Mesenteric fat pad (tissue), 1 donor: ENCODE data around the gene SLC16A6. TPM values are rescaled to one million over a fixed set of nuclear protein-coding genes. Genes with fewer than 3 reads are reported as not detected.
"Not testable (repeated sequence)": the region's sequence is repeated elsewhere in the genome, so short reads cannot be mapped to it uniquely, and the experiment has no call there.

ENCODE experiments used
- DNase-seq: peaks from one replicate; pipeline ENCODE4 v3.0.0-alpha.2; 2020; ENCODE audit warnings: low spot score
- long read RNA-seq: library from polyadenylated mRNA; unstranded; transcript quantifications from one replicate; pipeline ENCODE4 v2.0.0, GENCODE V29; 2020
- total RNA-seq: library from RNA; stranded (reverse); fragmentation: NEBNext Ultra II Directional; extraction: Animal tissue kit (Norgen Biotek cat#: 25700); gene quantifications from one replicate; pipeline ENCODE4 v1.2.1, GENCODE V29; 2021
- donor health status: DM: yes; HTN: yes; CAD: no.

The SLC16A6 gene, protein sequence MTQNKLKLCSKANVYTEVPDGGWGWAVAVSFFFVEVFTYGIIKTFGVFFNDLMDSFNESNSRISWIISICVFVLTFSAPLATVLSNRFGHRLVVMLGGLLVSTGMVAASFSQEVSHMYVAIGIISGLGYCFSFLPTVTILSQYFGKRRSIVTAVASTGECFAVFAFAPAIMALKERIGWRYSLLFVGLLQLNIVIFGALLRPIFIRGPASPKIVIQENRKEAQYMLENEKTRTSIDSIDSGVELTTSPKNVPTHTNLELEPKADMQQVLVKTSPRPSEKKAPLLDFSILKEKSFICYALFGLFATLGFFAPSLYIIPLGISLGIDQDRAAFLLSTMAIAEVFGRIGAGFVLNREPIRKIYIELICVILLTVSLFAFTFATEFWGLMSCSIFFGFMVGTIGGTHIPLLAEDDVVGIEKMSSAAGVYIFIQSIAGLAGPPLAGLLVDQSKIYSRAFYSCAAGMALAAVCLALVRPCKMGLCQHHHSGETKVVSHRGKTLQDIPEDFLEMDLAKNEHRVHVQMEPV
- total RNA-seq, result 8.4 TPM
- long read RNA-seq, partial matches to known transcripts, result 1 of 9 reads
- long read RNA-seq, other reads (novel, unspliced or antisense), result 5 of 9 reads

DNA sequence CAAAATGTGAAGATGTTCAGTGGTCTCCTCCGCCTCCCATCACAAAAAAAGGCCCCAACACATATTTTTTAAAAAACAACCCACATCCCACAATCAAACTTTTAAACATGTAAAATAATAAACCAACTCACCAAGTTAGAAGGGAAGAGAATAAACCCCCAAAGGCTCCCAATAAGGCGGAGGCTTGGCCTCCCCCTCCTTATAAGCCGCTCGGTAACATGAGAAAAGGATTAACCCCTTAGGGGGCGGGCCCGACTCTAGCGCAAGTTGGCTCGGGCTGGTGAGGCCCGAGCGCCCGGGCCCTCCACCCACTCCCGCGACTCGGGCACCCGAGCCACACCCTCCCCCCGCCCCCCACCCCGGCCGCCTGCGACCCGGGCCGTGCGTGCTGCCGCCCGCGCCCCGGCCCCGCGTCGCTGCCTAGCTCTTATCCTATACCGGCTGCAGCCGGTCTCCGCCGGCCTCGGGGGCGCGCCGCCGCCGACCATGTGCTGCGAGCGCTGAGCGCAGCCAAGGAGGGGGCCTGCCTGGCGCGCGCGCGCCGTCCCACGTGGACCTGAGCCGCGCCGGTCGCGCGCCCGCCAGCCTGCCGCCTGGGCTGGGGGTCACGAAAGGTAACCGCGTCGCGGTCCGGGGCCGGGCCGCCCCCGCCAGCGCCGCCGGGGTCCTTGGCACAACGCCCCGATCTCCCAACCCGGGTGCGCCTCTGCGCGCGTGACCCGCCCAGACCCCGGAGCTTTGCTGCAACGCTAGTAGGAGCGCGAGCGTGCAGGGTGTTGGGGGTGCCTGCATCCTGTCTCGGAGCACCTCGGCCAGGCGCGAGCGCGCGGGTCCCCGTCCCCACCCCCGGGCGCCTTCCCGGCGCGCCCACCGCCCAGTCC is at the start of gene SLC16A6, which contains the start of gene ARSG:
Gene SLC16A6, minus strand, starts transcription at position 173 of the 881 bp plus-strand sequence. CDS start 12,807 bp downstream, outside the sequence.
Gene ARSG, plus strand, starts transcription at position 541 of the 881 bp plus-strand sequence. CDS start 15,999 bp downstream, outside the sequence.
- DNase-seq, result peak; percentile 90

- no peak for DNase-seq
Observed at GRCh38 chr17:68334393-68334792, 43.5 kb upstream of the SLC16A6 start.

DNA sequence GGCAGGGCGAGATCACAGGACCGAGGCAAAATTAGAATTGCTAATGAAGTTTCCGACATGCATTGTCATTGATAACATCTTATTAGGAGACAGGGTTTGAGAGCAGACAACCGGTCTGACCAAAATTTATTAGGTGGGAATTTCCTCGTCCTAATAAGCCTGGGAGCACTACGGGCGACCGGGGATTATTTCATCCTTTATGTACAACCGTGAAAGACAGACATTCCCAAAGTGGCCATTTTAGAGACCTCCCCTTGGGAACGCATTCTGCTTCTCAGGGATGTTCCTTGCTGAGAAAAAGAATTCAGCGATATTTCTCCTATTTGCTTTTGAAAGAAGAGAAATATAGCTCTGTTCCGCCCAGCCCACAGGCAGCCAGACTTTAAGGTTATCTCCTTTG is 41.0 kb upstream of the SLC16A6 start:
- DNase-seq, result not testable (repeated sequence)

DNA sequence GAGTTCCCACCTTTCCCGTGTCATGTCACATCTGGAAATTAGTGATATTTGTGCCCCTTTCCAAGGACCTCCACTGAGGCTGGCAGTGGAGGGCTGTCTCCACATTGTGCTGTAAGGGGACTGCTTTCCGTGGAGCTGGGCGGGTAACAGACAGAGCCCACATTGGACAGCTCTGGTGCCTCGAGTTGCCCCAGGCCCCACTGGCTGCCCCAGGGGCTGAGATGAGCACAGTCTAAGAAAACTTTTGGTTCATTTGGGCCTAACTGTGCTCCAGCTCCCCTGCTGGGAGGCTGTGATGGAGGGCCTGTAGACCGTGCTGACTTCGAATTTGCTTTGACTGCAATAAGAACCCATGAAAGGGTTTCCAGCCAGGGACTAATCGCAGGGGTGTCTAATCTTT is 38.4 kb upstream of the SLC16A6 start:
- no peak for DNase-seq

DNA sequence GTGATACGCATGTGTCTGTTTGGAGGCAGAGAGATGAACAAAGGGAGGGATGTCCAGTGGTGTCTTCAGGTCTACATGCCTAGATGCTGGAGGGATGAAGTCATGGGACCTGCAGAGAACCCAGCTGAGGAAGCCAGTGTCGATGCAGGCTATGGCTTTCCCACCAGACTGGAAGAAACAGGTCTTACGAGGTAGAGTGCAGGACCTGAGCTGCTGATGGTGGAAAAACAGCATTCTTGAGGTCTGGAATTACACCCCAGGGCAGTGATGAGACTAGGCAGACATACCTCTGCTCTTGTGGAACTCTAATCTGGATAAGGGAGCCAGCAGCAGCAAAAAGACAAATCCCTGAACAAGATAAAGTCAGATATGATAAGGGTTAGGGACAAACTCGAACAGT is 37.7 kb upstream of the SLC16A6 start:
- DNase-seq, result no peak

DNA sequence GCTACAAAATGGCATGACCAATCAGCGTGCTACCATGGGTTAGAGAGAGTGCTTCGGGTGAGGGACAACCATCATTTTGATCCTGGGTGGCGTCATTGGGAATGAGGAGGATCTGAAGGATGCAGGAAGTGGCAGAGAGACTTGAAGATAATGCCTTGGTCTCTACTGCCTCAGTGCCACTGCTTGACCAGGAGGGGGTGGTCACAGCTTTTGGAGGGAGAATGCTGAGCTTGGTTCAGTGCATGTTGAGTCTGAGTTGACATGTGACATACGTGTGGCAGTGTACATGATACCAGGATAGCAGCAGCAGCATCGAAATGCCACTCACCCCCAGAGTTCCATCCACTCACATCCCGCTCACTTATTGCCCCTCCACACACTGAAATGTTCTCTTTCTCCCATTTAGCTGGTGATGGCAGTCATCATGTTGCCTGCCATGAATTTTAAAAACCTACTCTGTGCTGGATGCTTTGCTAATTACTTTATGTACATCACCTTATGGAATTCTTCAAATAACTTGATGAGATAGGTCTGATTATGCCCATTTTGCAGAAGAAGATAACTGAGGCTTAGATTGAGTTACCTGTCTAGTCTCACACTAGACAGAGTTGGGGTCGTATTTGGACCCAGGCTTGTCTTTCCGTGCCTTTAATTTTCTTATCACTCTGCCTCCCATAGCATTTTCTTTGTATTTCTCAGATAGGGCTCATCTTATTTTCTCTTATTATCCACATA is 37.1 kb upstream of the SLC16A6 start:
- no peak for DNase-seq

DNA sequence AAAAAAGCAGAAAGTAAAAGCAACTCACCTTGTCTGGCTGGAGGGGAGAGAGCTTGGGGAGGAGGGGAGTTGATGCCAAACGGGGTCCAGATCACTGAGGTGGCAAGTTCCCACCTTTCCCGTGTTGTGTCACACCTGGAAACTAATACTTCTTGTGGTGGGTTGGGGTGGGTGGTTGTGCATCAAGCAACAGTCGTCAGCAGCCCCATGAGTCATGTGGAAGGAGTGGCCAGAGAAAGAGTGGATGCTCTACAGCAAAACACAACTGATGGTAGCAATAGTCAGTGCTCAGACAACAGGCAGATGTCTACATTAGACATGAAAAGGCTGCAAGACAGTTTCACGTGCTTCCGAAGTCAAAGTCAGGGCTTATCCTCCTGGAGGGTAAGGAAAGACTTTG is 35.8 kb upstream of the SLC16A6 start:
- DNase-seq, result no peak

DNA sequence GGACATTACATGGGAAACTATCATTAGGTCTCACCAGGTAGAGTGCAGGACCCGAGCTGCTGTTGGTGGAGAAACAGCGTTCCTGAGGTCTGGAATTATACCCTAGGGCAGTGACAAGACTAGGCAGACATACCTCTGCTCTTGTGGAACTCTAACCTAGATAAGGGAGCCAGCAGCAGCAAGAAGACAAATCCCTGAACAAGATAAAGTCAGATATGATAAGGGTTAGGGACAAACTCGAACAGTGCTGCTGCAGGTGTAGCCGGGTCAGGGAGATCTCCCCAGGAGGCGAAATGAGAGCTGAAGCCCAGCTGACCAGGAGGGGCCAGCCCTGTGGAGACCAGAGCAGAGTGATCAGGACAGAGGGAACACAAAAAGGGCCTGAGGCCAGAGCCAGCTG is 35.0 kb upstream of the SLC16A6 start:
- DNase-seq, result no peak

- no peak for DNase-seq
Observed at GRCh38 chr17:68324654-68325336, 33.9 kb upstream of the SLC16A6 start.

DNA sequence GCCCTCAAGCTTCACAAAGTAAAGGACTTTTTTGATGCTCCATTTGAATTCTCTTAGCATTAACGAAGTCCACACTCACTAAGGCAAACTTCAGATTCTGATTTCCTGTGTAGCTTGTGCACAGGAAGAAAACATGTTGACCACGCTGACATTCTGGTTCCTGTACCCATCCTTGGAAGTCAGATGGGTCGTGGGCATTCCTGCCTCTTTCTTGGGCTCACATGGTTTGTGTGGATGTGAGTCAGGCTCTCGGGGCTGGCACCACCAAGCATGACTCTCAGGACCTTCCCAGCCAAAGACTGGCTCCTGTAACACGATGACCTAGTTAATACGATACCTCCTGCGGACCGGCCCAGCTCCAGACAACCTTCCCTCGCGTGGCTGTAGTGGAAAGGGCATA is 33.2 kb upstream of the SLC16A6 start:
- DNase-seq, result no peak

- DNase-seq, result no peak
Observed at GRCh38 chr17:68322630-68323029, 31.7 kb upstream of the SLC16A6 start.

DNA sequence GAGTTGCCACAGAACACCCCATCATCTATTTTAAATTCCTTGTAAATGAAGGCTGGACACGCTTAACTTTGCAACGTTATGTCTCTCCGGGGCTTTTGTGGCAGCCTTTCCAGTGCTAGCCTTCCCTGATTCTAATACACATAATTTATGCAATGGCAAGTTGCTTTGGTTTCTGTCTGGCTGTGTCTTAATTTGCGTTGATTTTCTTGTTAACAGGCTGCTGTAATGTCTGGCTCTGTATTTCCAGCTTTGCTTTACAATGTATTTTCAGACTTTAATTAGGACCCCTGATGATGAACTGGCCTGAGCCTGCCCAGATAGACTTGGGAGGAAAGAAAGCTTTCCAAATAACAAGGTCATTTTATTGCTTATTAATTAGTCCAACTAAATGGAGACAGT is 30.6 kb upstream of the SLC16A6 start:
- no peak for DNase-seq

GRCh38 chr17:68320943-68321555 is 30.1 kb upstream of the SLC16A6 start:
- DNase-seq, result no peak

- DNase-seq, result no peak
Observed at GRCh38 chr17:68320311-68320865, 29.5 kb upstream of the SLC16A6 start.

DNA sequence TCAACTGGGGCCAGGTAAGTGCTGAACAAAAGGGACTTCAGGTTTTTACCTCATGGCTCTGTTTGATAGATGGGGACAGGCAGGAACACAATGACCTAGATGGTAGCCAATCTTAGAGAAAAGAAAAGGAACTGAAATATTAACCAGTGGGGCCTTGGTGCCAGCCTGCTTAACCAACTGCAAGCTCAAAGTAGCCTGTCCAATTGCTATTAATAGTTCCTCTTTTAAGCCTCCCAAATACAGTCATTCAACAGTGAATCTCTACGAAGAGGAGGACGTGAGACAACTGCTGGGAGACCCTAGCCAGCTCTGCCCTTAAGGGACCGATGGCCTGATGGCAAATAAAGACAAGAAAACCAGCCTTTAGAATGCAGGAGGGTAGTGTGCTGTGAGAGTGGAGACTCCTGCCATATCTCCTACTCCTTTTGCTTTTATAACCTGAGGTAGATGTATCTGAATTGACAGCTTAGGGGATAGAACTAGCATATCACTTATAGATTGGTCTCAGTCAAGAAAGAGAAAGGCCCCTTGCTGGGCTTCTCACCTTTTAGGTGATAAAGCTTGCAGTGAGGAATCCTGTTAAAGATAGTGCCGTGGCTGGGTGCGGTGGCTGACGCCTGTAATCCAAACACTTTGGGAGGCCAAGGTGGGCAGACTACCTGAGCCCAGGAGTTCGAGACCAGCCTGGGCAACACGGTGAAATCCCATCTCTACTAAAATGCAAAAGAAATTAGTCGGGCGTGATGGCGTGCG is 28.7 kb upstream of the SLC16A6 start:
- DNase-seq, result no peak

- no peak for DNase-seq
Observed at GRCh38 chr17:68318103-68318991, 27.4 kb upstream of the SLC16A6 start.

DNA sequence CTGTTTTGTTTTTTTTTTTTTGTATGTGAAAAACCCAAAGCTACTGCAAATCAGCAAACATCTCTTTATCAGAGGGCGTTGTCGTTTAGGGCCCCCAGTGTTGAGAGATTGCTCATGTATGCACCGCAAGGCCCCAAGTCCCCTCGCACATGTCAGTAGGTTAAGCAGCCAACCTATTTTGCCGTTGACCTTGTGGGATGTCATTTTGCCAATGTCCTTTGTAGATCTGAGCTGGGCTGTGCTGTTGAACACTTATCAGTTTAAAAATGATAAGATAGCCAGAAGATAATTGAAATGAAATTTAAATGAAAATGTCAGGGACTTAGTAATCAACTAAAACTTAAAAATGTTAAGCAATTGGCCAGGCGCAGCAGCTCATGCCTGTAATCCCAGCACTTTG is 26.5 kb upstream of the SLC16A6 start:
- no peak for DNase-seq

- DNase-seq, result no peak
Observed at GRCh38 chr17:68315930-68316329, 25.0 kb upstream of the SLC16A6 start.
